ENCODE data around the gene ZNF189.

DNA sequence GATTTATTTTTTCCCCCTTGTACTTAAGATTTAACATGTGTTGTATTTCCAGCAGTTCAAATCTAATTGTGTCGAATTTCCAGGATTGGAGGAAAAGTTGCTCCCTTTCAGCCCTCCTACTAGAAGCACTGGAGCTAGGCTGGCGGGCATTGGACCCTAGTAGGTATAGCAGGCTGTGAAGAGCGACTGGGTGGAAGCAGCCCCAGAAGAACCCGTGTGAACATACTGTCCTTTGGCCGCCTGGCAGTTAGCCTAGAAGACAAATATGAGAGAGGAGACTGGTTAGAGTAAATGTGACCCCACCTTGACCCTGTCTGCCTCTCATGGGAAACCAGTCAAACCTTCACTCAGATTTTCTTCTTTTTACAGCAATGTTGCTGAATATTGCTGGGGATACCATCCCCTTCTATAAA is 23.0 kb downstream of the ZNF189 start:
- TF ChIP-seq, protein P1, sequence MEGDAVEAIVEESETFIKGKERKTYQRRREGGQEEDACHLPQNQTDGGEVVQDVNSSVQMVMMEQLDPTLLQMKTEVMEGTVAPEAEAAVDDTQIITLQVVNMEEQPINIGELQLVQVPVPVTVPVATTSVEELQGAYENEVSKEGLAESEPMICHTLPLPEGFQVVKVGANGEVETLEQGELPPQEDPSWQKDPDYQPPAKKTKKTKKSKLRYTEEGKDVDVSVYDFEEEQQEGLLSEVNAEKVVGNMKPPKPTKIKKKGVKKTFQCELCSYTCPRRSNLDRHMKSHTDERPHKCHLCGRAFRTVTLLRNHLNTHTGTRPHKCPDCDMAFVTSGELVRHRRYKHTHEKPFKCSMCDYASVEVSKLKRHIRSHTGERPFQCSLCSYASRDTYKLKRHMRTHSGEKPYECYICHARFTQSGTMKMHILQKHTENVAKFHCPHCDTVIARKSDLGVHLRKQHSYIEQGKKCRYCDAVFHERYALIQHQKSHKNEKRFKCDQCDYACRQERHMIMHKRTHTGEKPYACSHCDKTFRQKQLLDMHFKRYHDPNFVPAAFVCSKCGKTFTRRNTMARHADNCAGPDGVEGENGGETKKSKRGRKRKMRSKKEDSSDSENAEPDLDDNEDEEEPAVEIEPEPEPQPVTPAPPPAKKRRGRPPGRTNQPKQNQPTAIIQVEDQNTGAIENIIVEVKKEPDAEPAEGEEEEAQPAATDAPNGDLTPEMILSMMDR (conservative IDR thresholded peaks at IDR 0.05) = no peak
- TF ChIP-seq EZH2 (IDR thresholded peaks at IDR 0.05; ENCODE audit: low read depth) = no peak

Measured in PC-9 (cell line).